H9 (cell line): ENCODE results near the gene OTOF. TPM values are rescaled to one million over a fixed set of nuclear protein-coding genes. Genes with fewer than 3 reads are reported as not detected.

Experiments
- DNase-seq: peaks from one replicate; pipeline ENCODE4 v3.0.0-alpha.2; 2017
- H2AFZ ChIP-seq: one replicate; pipeline ENCODE4 v1.6.1; 2013; ENCODE audit warnings: mild to moderate bottlenecking, low read length, control low read depth, moderate library complexity
- H2AK5ac ChIP-seq: 2 replicates; pipeline ENCODE4 v1.6.1; 2013; ENCODE audit warnings: low read length, control low read depth, mixed read lengths; ENCODE audit not compliant: insufficient read length
- H2BK120ac ChIP-seq: one replicate; pipeline ENCODE4 v1.6.1; 2013; ENCODE audit warnings: low read depth, mild to moderate bottlenecking, low read length, control low read depth, inconsistent platforms; ENCODE audit not compliant: poor library complexity, severe bottlenecking
- H2BK12ac ChIP-seq: 2 replicates; pipeline ENCODE4 v1.6.1; 2013; ENCODE audit warnings: low read length, control low read depth, mixed read lengths, low read depth; ENCODE audit not compliant: insufficient read length
- H2BK15ac ChIP-seq: 2 replicates; pipeline ENCODE4 v1.6.1; 2013; ENCODE audit warnings: low read depth, low read length, control low read depth
- H2BK20ac ChIP-seq: one replicate; pipeline ENCODE4 v1.6.1; 2013; ENCODE audit warnings: low read depth, mild to moderate bottlenecking, low read length, control low read depth, inconsistent platforms; ENCODE audit not compliant: poor library complexity, severe bottlenecking
- H2BK5ac ChIP-seq: 2 replicates; pipeline ENCODE4 v1.6.1; 2013; ENCODE audit warnings: low read length, control low read depth, mixed read lengths; ENCODE audit not compliant: insufficient read length
- H3K14ac ChIP-seq: 2 replicates; pipeline ENCODE4 v1.6.1; 2013; ENCODE audit warnings: low read length, control low read depth; ENCODE audit not compliant: insufficient read depth
- H3K18ac ChIP-seq: 2 replicates; pipeline ENCODE4 v1.6.1; 2013; ENCODE audit warnings: low read depth, mild to moderate bottlenecking, mixed read lengths, low read length, control low read depth; ENCODE audit not compliant: insufficient read length
- H3K23ac ChIP-seq: 2 replicates; pipeline ENCODE4 v1.6.1; 2013; ENCODE audit warnings: low read length, control low read depth, mixed read lengths, low read depth; ENCODE audit not compliant: insufficient read length
- H3K23me2 ChIP-seq: 2 replicates; pipeline ENCODE4 v1.6.1; 2013; ENCODE audit warnings: low read depth, mild to moderate bottlenecking, mixed read lengths, low read length, control low read depth; ENCODE audit not compliant: insufficient read length, poor library complexity, severe bottlenecking
- H3K27ac ChIP-seq: 2 replicates; pipeline ENCODE4 v1.5.1; 2013; ENCODE audit warnings: low read length, control low read depth, mixed read lengths, low read depth; ENCODE audit not compliant: insufficient read length
- H3K27me3 ChIP-seq: 2 replicates; pipeline ENCODE4 v1.6.1; 2013; ENCODE audit warnings: low read length, control low read depth, inconsistent platforms; ENCODE audit not compliant: insufficient read depth
- H3K4ac ChIP-seq: 2 replicates; pipeline ENCODE4 v1.6.1; 2013; ENCODE audit warnings: low read depth, mild to moderate bottlenecking, control low read depth, inconsistent platforms, low read length, moderate library complexity
- H3K4me1 ChIP-seq: 2 replicates; pipeline ENCODE4 v1.6.1; 2013; ENCODE audit warnings: low read length, control low read depth, inconsistent platforms; ENCODE audit not compliant: insufficient read depth
- H3K4me2 ChIP-seq: 2 replicates; pipeline ENCODE4 v1.6.1; 2013; ENCODE audit warnings: low read length, control low read depth, mixed read lengths; ENCODE audit not compliant: insufficient read length, insufficient read depth
- H3K56ac ChIP-seq: 2 replicates; pipeline ENCODE4 v1.6.1; 2013; ENCODE audit warnings: low read depth, mild to moderate bottlenecking, mixed read lengths, low read length, control low read depth; ENCODE audit not compliant: insufficient read length
- H3K79me1 ChIP-seq: 2 replicates; pipeline ENCODE4 v1.6.1; 2013; ENCODE audit warnings: low read depth, mild to moderate bottlenecking, moderate library complexity, low read length, control low read depth, inconsistent platforms; ENCODE audit not compliant: insufficient read depth, poor library complexity, severe bottlenecking
- H3K79me2 ChIP-seq: 2 replicates; pipeline ENCODE4 v1.6.1; 2013; ENCODE audit warnings: low read length, control low read depth, inconsistent platforms; ENCODE audit not compliant: insufficient read depth
- H3K9ac ChIP-seq: 2 replicates; pipeline ENCODE4 v1.6.1; 2013; ENCODE audit warnings: low read length, control low read depth, mixed read lengths; ENCODE audit not compliant: insufficient read length; ENCODE audit errors: extremely low read depth
- H3K9me3 ChIP-seq: one replicate; pipeline ENCODE4 v1.6.1; 2013; ENCODE audit warnings: low read depth, low read length, inconsistent platforms; ENCODE audit not compliant: control insufficient read depth
- H3T11ph ChIP-seq: one replicate; pipeline ENCODE4 v1.6.1; 2013; ENCODE audit warnings: mild to moderate bottlenecking, low read length, control low read depth, inconsistent platforms
- H4K20me1 ChIP-seq: one replicate; pipeline ENCODE4 v1.6.1; 2013; ENCODE audit not compliant: control insufficient read depth, insufficient read length, insufficient read depth
- H4K5ac ChIP-seq: 2 replicates; pipeline ENCODE4 v1.6.1; 2013; ENCODE audit warnings: low read depth, mild to moderate bottlenecking, mixed read lengths, low read length, control low read depth; ENCODE audit not compliant: insufficient read length
- H4K8ac ChIP-seq: replicated peaks from 2 replicates; pipeline ENCODE4 v1.6.1; 2013; ENCODE audit warnings: low read length, control low read depth, mixed read lengths, low read depth; ENCODE audit not compliant: insufficient read length
- H4K91ac ChIP-seq: 2 replicates; pipeline ENCODE4 v1.6.1; 2013; ENCODE audit warnings: low read depth, mild to moderate bottlenecking, moderate library complexity, mixed read lengths, low read length, control low read depth; ENCODE audit not compliant: insufficient read length
- H3K27ac Mint-ChIP-seq, 3 experiments: 2 replicates in 2 of 3; 3 replicates in 1 of 3; pipeline ENCODE4 v1.8.0; 2020 to 2021; ENCODE audit warnings: mixed read lengths in 3 of 3, mild to moderate bottlenecking in 1 of 3, moderate library complexity in 1 of 3
- H3K27me3 Mint-ChIP-seq: 2 replicates; pipeline ENCODE4 v1.8.0; 2021; ENCODE audit warnings: low read depth, mild to moderate bottlenecking, moderate library complexity, mixed read lengths
- H3K36me3 Mint-ChIP-seq, 3 experiments: 2 replicates in 2 of 3; 3 replicates in 1 of 3; pipeline ENCODE4 v1.8.0; 2020 to 2021; ENCODE audit warnings: low read depth in 3 of 3, mixed read lengths in 3 of 3; ENCODE audit not compliant: insufficient read depth in 1 of 3
- H3K4me1 Mint-ChIP-seq, 2 experiments: 2 replicates each; pipeline ENCODE4 v1.8.0; 2020; ENCODE audit warnings: mixed read lengths in 2 of 2
- H3K4me3 Mint-ChIP-seq, 2 experiments: 2 replicates in 1 of 2; 3 replicates in 1 of 2; pipeline ENCODE4 v1.8.0; 2020 to 2021; ENCODE audit warnings: mild to moderate bottlenecking in 2 of 2, mixed read lengths in 2 of 2, moderate library complexity in 1 of 2
- H3K9me3 Mint-ChIP-seq, 2 experiments: 2 replicates in 1 of 2; 3 replicates in 1 of 2; pipeline ENCODE4 v1.8.0; 2020; ENCODE audit warnings: mild to moderate bottlenecking in 2 of 2, mixed read lengths in 2 of 2, moderate library complexity in 1 of 2
- CTCF ChIP-seq: fragments of 200-600 bp; sonication (generic); conservative IDR thresholded peaks from 3 replicates; pipeline ENCODE4 v1.8.0; 2021; ENCODE audit warnings: antibody characterized with exemption, mild to moderate bottlenecking
- WGBS: extraction: QIAGEN DNeasy Blood & Tissue Kit; methylation state at CpG from one replicate; pipeline ENCODE4 v1.1.7; 2013; ENCODE audit warnings: missing lambda C conversion rate, low lambda C conversion rate, mixed read lengths; ENCODE audit not compliant: insufficient read length; ENCODE audit errors: extremely low coverage; 5-methylcytosine and 5-hydroxymethylcytosine counted together
- total RNA-seq: library from RNA; stranded (reverse); gene quantifications from 2 replicates; pipeline ENCODE4 v1.2.1, GENCODE V29; 2021

Gene OTOF
- total RNA-seq, 1 experiment from 2014 or later: 0.35 TPM

DNA sequence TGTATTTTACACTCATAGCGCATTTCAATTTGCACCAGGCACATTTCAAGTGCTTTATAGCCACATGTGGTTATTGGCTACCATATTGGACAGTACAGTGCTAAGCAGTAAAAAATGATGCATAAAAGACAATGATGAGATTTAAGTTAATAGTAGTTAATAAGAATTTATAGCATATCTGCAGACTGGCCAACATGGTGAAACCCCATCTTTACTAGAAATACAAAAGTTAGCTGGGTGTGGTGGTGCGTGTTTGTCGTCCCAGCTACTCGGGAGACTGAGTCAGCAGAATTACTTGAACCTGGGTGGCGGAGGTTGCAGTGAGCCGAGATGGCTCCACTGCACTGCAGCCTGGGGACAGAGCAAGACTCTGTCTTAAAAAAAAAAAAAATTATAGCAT, 66.5 kb downstream of the OTOF start:
- no CpG with 5 or more reads among the region's 6 CpGs for WGBS

More for the DNA sequence above, 66.5 kb downstream of the OTOF start:
- H3K4me1 Mint-ChIP-seq: peaks cover 0 to 1% of the 10 kb centered on the region in 2 experiments; a peak in 1 of 4 replicates
- Histone ChIP-seq H3K79me2 (no peaks in the 10 kb centered on the region), H3K27ac (no peak overlapping the region), H2BK12ac (no peak overlapping the region), H3K23me2 (no peaks in the 10 kb centered on the region), H3K56ac (no peak overlapping the region), H3K27me3 (no peaks in the 10 kb centered on the region), H3K18ac (no peak overlapping the region), H3K4me1 (no peaks in the 10 kb centered on the region), H3K4me2 (no peak overlapping the region), H3K14ac (no peak overlapping the region), H2BK5ac (no peak overlapping the region), H4K8ac (no peak overlapping the region), H2AFZ (no peak overlapping the region), H3K23ac (no peak overlapping the region), H4K5ac (no peak overlapping the region), H2BK120ac (no peak overlapping the region), H4K91ac (no peak overlapping the region), H3K9ac (no peak overlapping the region), H4K20me1 (no peaks in the 10 kb centered on the region), H3T11ph (no peak overlapping the region), H2BK15ac (no peak overlapping the region), H3K9me3 (no peaks in the 10 kb centered on the region), H3K79me1 (no peaks in the 10 kb centered on the region), H3K4ac (no peak overlapping the region), H2BK20ac (no peak overlapping the region), H2AK5ac (no peak overlapping the region)
- no peak overlapping the region for H3K27ac Mint-ChIP-seq
- no peak for TF ChIP-seq CTCF
- no peaks in the 10 kb centered on the region; the same call in 1 of the 2 replicates for H3K27me3 Mint-ChIP-seq
- H3K9me3 Mint-ChIP-seq: no peaks in the 10 kb centered on the region
- H3K36me3 Mint-ChIP-seq: no peaks in the 10 kb centered on the region
- H3K4me3 Mint-ChIP-seq: no peak overlapping the region
- DNase-seq: no peak
